Gastroesophageal sphincter (tissue), 4 donors: ENCODE data around the gene PRIM2. TPM values are rescaled to one million over a fixed set of nuclear protein-coding genes. Genes with fewer than 3 reads are reported as not detected.
"Not testable (repeated sequence)": the region's sequence is repeated elsewhere in the genome, so short reads cannot be mapped to it uniquely, and the experiment has no call there.

Source experiments
- ATAC-seq: fragments of 150-250 bp; one replicate; pipeline ENCODE4 v1.9.1; 2016; ENCODE audit warnings: mild to moderate bottlenecking, moderate library complexity
- H3K27ac ChIP-seq, 4 donors: fragments of 200-600 bp; sonication (generic) in 3 of 4; 1 replicate in 3 of 4; 2 replicates in 1 of 4; pipeline ENCODE4 v1.5.1; 2016 to 2019
- H3K27me3 ChIP-seq: fragments of 200-600 bp; sonication (generic); one replicate; pipeline ENCODE4 v1.5.1; 2019
- H3K36me3 ChIP-seq, 2 donors: fragments of 200-600 bp; sonication (generic); one replicate each; pipeline ENCODE4 v1.5.1; 2019; ENCODE audit warnings: control low read depth in 1 of 2
- H3K4me1 ChIP-seq, 3 donors: fragments of 200-600 bp; sonication (generic); 1 replicate in 2 of 3; 2 replicates in 1 of 3; pipeline ENCODE4 v1.5.1; 2016 to 2019; ENCODE audit warnings: control low read depth in 2 of 3
- H3K4me3 ChIP-seq, 2 donors: fragments of 200-600 bp; sonication (generic); one replicate each; pipeline ENCODE4 v1.5.1; 2019; ENCODE audit warnings: mild to moderate bottlenecking in 1 of 2, moderate library complexity in 1 of 2
- H3K9me3 ChIP-seq, 3 donors: fragments of 200-600 bp; sonication (generic); one replicate each; pipeline ENCODE4 v1.5.1; 2017 to 2019; ENCODE audit warnings: control low read depth in 2 of 3
- CTCF ChIP-seq, 4 experiments: fragments of 200-600 bp in 2 of 4; fragments of 450-650 bp in 2 of 4; sonication (generic) in 1 of 4; IDR thresholded peaks; one replicate each; pipeline ENCODE4 v1.5.1; 2017 to 2019; ENCODE audit warnings: antibody characterized with exemption in 4 of 4, mild to moderate bottlenecking in 2 of 4, moderate library complexity in 2 of 4
- EP300 ChIP-seq: sonication (generic); formaldehyde crosslinking; IDR thresholded peaks from one replicate; pipeline ENCODE4 v1.6.1; 2017; ENCODE audit warnings: antibody characterized with exemption, mild to moderate bottlenecking
- POLR2A ChIP-seq, 2 donors: fragments of 450-650 bp; IDR thresholded peaks; one replicate each; pipeline ENCODE4 v1.6.1; 2017; ENCODE audit warnings: antibody characterized with exemption in 2 of 2, mild to moderate bottlenecking in 2 of 2, moderate library complexity in 1 of 2
- POLR2AphosphoS5 ChIP-seq: sonication (generic); formaldehyde crosslinking; IDR thresholded peaks from one replicate; pipeline ENCODE4 v1.6.1; 2017; ENCODE audit warnings: antibody characterized with exemption
- WGBS, 2 donors: methylation state at CpG; one replicate each; pipeline ENCODE4 v1.1.5; 2018; ENCODE audit warnings: low coverage in 1 of 2; 5-methylcytosine and 5-hydroxymethylcytosine counted together
- total RNA-seq, 4 donors: library from RNA; depleted of rRNA; stranded (reverse); fragments of >200 nt; gene quantifications; one replicate each; pipeline ENCODE4 v1.1.0, GENCODE V29; 2016

Gene PRIM2
- total RNA-seq, 4 donors from 2014 or later = 8.1 to 11.2 (median 9.0) TPM

DNA sequence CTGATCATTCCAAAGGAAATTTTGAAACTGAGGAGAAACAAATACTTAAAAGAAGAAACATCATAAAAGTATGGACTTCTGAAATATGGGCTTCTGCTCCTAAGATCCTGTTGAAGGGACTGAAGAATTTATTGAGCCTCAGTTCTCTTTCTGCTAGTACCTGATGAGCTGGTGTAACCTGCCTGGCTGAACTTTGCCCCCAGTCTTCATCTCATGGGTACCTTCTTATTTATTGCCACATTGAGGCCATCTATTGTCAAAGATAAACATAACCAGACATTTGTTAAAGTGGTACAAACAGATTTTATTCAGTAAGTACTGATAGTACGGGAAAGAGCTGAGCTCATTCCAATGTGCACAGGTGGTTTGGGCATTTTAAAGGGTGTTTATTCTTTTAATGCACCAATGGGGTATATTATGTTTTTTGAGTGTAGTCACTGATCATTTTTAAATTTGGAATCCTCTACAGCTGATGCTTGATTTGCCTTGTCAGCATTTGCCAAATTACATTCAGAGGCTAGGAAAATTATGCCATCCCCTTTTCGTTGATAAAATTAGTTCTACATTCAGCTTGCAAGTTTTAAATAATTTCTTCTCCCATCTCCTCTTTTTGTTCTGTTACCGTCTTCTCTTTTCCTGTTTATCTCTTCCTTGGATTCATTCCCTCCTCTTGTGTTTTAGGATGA lies 118.2 kb downstream of the PRIM2 start:
- Histone ChIP-seq H3K36me3 (no peaks in the 10 kb centered on the region), H3K4me3 (no peak overlapping the region), H3K27ac (no peak overlapping the region), H3K27me3 (no peaks in the 10 kb centered on the region), H3K4me1 (peaks cover 0 to 21% (median 5%) of the 10 kb centered on the region in 3 donors), H3K9me3 (no peaks in the 10 kb centered on the region)
- no peak for TF ChIP-seq POLR2A (IDR thresholded peaks at IDR 0.05)
- TF ChIP-seq POLR2AphosphoS5 = no peak
- TF ChIP-seq CTCF (IDR thresholded peaks at IDR 0.05) = no peak
- no peak for TF ChIP-seq EP300
- ATAC-seq = no peak
- WGBS, 2 donors = 73 to 79% methylated on average over 3 of the region's 3 CpGs

GRCh38 chr6:57440735-57441134 lies 123.3 kb downstream of the PRIM2 start:
- not testable (repeated sequence) for H3K4me3 ChIP-seq, H3K27me3 ChIP-seq, H3K36me3 ChIP-seq, H3K27ac ChIP-seq, ATAC-seq, H3K9me3 ChIP-seq, H3K4me1 ChIP-seq
- WGBS, 2 donors = 80 to 100% methylated on average over 1 of the region's 1 CpG

- H3K4me1 ChIP-seq, H3K27ac ChIP-seq, H3K36me3 ChIP-seq, H3K9me3 ChIP-seq, H3K27me3 ChIP-seq, H3K4me3 ChIP-seq, ATAC-seq: not testable (repeated sequence)
These were observed 124.7 kb downstream of the PRIM2 start for GRCh38 chr6:57442133-57442532.

- H3K27me3 ChIP-seq, H3K9me3 ChIP-seq, ATAC-seq, H3K27ac ChIP-seq, H3K4me1 ChIP-seq, H3K4me3 ChIP-seq, H3K36me3 ChIP-seq: not testable (repeated sequence)
- 65% methylated on average over 2 of the region's 2 CpGs; no CpG with 5 or more reads in 1 of the 2 donors for WGBS, 2 donors
These were observed 125.8 kb downstream of the PRIM2 start for GRCh38 chr6:57443181-57443580.

DNA sequence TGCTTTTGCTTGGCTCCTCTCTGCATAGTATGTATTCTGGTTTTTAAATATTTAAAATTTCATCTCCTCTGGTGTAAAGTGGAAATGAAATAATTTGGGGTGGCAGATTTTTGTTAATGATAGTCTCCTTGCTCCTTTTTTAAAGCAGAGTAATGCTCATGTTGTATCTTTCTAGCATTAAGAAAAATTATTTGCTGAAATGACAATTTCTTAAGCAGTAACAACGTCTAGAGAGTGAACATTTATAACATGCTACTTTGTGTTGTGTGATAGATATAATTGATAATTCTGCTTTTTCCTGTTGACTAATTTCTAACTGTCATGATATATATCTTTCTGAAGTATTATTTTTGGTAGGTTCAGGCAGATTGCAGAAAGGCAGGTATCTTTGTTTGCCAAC lies 127.4 kb downstream of the PRIM2 start:
- H3K27ac ChIP-seq, H3K27me3 ChIP-seq, ATAC-seq, H3K9me3 ChIP-seq, H3K4me3 ChIP-seq, H3K4me1 ChIP-seq, H3K36me3 ChIP-seq: not testable (repeated sequence)
- 65 to 83% methylated on average over 1 of the region's 1 CpG for WGBS, 2 donors

DNA sequence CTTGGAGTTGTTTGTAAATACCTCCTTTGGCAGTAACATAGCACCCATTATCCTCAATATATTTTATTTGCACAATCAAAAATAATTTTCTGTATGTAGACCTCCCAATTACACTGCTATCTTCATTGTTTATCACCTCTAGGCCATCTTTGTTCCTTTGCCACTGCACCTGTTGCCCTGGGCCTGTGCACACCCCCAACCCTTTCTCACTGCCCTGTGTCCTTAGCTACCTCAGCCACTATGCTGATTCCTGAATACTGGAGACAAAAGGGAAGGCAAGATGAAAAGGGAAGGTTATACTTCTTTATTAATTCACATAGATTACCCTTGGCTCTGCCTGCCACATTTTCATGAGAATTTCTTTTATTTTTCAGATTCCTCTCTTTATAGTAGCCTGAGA lies 127.9 kb downstream of the PRIM2 start:
- H3K9me3 ChIP-seq, H3K4me3 ChIP-seq, H3K36me3 ChIP-seq, H3K4me1 ChIP-seq, H3K27me3 ChIP-seq, H3K27ac ChIP-seq, ATAC-seq: not testable (repeated sequence)

DNA sequence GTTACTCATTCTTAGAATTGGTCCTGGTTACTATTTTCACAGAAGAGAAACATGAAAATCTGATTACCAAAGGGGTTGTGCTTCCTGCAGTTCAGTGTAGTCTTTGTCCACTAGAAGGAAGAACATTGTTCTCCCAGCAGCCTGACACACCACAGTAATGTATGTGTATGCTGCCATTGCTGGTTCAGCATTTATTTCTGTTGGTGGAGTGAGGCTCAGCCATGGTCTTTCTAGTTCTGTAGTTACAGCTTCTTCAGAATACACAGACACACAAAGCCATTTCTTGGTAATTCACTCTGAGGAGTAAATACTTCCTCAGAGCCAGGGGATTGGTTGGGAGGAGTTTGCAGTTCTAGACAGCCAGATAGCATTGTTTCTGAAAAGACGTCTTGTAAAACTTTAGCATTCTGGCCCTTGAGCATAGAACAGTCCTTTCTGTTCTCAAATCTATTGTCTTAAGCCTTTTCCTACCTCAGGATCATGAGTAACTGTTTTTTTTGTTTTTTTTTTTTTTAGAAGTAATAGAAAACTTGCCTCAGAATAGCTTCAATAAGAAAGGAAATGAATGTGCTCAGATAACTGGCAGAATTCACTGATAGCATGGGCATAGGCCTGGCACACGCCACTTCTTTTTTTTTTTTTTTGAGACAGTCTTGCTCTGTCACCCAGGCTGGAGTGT lies 128.5 kb downstream of the PRIM2 start:
- H3K27ac ChIP-seq, H3K27me3 ChIP-seq, H3K4me1 ChIP-seq, ATAC-seq, H3K4me3 ChIP-seq, H3K9me3 ChIP-seq, H3K36me3 ChIP-seq: not testable (repeated sequence)
- 42 to 45% methylated on average over 1 to 2 of the region's 2 CpGs for WGBS, 2 donors

- 100% methylated on average over 1 of the region's 1 CpG for WGBS, 2 donors
- not testable (repeated sequence) for H3K4me3 ChIP-seq, H3K27me3 ChIP-seq, H3K9me3 ChIP-seq, H3K4me1 ChIP-seq, H3K36me3 ChIP-seq, ATAC-seq, H3K27ac ChIP-seq
These were observed 132.2 kb downstream of the PRIM2 start for GRCh38 chr6:57449496-57450066.

GRCh38 chr6:57459781-57460180 lies 142.4 kb downstream of the PRIM2 start:
- WGBS, 2 donors = 93 to 100% methylated on average over 1 to 2 of the region's 2 CpGs

DNA sequence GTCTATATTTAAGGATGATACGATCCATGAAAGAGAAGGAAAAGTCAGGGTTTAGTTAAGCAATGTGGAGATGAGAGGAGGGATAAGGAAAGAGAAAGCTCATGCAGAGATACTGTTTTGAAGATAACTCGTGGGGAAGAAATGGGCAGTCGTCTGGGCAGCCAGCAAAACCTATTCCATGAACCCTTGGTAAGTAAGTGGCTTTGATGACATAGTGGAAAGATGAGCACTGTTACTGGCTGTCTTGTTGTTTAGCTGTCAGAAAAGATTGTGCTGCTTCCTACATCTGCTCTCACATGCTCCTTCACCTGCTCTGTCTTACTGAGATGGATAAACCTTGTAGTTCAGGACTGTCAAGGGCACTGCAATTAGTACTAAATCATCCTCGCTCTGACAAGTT lies 143.6 kb downstream of the PRIM2 start:
- H3K4me3 ChIP-seq, H3K9me3 ChIP-seq, ATAC-seq, H3K36me3 ChIP-seq, H3K4me1 ChIP-seq, H3K27me3 ChIP-seq, H3K27ac ChIP-seq: not testable (repeated sequence)
- 39 to 47% methylated on average over 3 of the region's 4 CpGs for WGBS, 2 donors

More at GRCh38 chr6:57459781-57460180, 142.4 kb downstream of the PRIM2 start:
- not testable (repeated sequence) for H3K9me3 ChIP-seq, H3K27me3 ChIP-seq, H3K4me1 ChIP-seq, ATAC-seq, H3K36me3 ChIP-seq, H3K27ac ChIP-seq, H3K4me3 ChIP-seq

GRCh38 chr6:57463809-57464208 lies 146.4 kb downstream of the PRIM2 start:
- H3K4me3 ChIP-seq, H3K4me1 ChIP-seq, H3K27me3 ChIP-seq, ATAC-seq, H3K27ac ChIP-seq, H3K36me3 ChIP-seq, H3K9me3 ChIP-seq: not testable (repeated sequence)
- WGBS, 2 donors = 78 to 84% methylated on average over 5 of the region's 5 CpGs

GRCh38 chr6:57465968-57466367 lies 148.5 kb downstream of the PRIM2 start:
- H3K9me3 ChIP-seq, H3K4me1 ChIP-seq, H3K36me3 ChIP-seq, H3K27ac ChIP-seq, H3K4me3 ChIP-seq, H3K27me3 ChIP-seq, ATAC-seq: not testable (repeated sequence)
- 89 to 94% methylated on average over 1 to 2 of the region's 3 CpGs for WGBS, 2 donors
